ENCODE measurements around the gene ABCC3. TPM values are rescaled to one million over a fixed set of nuclear protein-coding genes. Genes with fewer than 3 reads are reported as not detected.

ABCC3 gene
- total RNA-seq, 2 donors from 2014 or later: 1.4 to 4.5 TPM

GRCh38 chr17:50681263-50682200, 46.9 kb downstream of the ABCC3 start:
- TF ChIP-seq, protein P1, sequence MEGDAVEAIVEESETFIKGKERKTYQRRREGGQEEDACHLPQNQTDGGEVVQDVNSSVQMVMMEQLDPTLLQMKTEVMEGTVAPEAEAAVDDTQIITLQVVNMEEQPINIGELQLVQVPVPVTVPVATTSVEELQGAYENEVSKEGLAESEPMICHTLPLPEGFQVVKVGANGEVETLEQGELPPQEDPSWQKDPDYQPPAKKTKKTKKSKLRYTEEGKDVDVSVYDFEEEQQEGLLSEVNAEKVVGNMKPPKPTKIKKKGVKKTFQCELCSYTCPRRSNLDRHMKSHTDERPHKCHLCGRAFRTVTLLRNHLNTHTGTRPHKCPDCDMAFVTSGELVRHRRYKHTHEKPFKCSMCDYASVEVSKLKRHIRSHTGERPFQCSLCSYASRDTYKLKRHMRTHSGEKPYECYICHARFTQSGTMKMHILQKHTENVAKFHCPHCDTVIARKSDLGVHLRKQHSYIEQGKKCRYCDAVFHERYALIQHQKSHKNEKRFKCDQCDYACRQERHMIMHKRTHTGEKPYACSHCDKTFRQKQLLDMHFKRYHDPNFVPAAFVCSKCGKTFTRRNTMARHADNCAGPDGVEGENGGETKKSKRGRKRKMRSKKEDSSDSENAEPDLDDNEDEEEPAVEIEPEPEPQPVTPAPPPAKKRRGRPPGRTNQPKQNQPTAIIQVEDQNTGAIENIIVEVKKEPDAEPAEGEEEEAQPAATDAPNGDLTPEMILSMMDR (IDR thresholded peaks at IDR 0.05): peak; percentile 25 to 69
- H3K27ac ChIP-seq: no peak overlapping the region
- H3K27me3 ChIP-seq: no peaks in the 10 kb centered on the region
- H3K36me3 ChIP-seq: no peaks in the 10 kb centered on the region
- H3K9me3 ChIP-seq: no peaks in the 10 kb centered on the region
- H3K4me1 ChIP-seq: peaks cover 0 to 12% of the 10 kb centered on the region in 2 donors
- H3K4me3 ChIP-seq: no peak overlapping the region
- peak; percentile 74 for DNase-seq (ENCODE audit: low spot score)

DNA sequence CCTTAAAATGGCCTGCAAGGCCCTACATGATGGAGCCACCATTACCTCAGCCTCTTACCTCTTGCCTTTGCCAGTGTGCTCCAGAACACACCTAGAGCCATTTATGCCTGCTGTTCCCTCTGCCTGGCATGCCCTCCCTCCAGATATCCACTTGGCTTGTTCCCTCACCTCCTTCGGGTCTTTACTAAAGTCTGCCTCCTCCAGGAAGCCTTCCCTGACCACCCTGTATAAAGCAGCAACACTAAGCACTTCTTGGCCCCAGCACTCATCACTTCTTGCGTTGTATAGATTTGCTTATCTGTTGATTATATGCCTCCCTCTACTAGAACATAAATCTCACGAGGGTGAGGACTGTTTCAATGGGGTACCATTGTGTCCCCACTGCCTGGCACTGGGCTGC, 47.8 kb downstream of the ABCC3 start:
- Histone ChIP-seq H3K9me3 (no peaks in the 10 kb centered on the region), H3K4me3 (no peak overlapping the region), H3K36me3 (no peaks in the 10 kb centered on the region), H3K27ac (no peak overlapping the region), H3K4me1 (peaks cover 0 to 21% of the 10 kb centered on the region in 2 donors), H3K27me3 (no peaks in the 10 kb centered on the region)
- TF ChIP-seq, protein P1 (IDR thresholded peaks at IDR 0.05): no peak
- DNase-seq (ENCODE audit: low spot score): no peak

GRCh38 chr17:50682938-50683337, 48.3 kb downstream of the ABCC3 start:
- DNase-seq (ENCODE audit: low spot score): no peak
- TF ChIP-seq, protein P1 (IDR thresholded peaks at IDR 0.05): no peak
- Histone ChIP-seq H3K27me3 (no peaks in the 10 kb centered on the region), H3K9me3 (no peaks in the 10 kb centered on the region), H3K4me3 (no peak overlapping the region), H3K36me3 (no peaks in the 10 kb centered on the region), H3K27ac (no peak overlapping the region), H3K4me1 (peaks cover 0 to 22% of the 10 kb centered on the region in 2 donors)

- DNase-seq (ENCODE audit: low spot score): no peak
- Histone ChIP-seq H3K36me3 (no peaks in the 10 kb centered on the region), H3K4me1 (peaks cover 0 to 22% of the 10 kb centered on the region in 2 donors), H3K9me3 (no peaks in the 10 kb centered on the region), H3K27me3 (no peaks in the 10 kb centered on the region), H3K27ac (no peak overlapping the region), H3K4me3 (no peak overlapping the region)
- TF ChIP-seq, protein P1 (IDR thresholded peaks at IDR 0.05): no peak
Measured at GRCh38 chr17:50683434-50684287, 49.0 kb downstream of the ABCC3 start.

GRCh38 chr17:50684288-50684611, 49.6 kb downstream of the ABCC3 start:
- TF ChIP-seq, protein P1 (IDR thresholded peaks at IDR 0.05): no peak
- Histone ChIP-seq H3K36me3 (no peaks in the 10 kb centered on the region), H3K4me3 (no peak overlapping the region), H3K9me3 (no peaks in the 10 kb centered on the region), H3K4me1 (peaks cover 0 to 22% of the 10 kb centered on the region in 2 donors), H3K27me3 (no peaks in the 10 kb centered on the region), H3K27ac (no peak overlapping the region)
- no peak for DNase-seq (ENCODE audit: low spot score)
